ENCODE results near the gene SPTB. TPM values are rescaled to one million over a fixed set of nuclear protein-coding genes. Genes with fewer than 3 reads are reported as not detected.

SPTB gene
- total and polyA plus RNA-seq, 9 donors = 0.28 to 1.4 (median 0.68) TPM

DNA sequence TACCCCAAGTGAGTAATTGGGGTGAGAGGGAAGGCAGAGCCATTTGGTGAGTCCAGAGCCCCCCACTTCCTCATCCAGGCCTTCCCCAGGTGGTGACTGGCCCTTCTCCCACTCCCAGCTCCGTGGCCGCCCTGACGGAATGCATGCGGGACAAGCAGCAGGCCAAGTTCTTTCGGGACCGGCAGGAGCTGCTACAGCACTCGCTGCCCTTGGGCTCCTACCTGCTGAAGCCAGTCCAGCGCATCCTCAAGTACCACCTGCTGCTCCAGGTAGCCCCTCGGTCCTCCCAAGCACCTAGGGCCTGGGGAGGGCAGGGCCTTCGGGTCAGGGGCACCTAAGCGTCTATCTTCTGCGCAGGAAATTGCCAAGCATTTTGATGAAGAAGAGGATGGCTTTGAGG is 149.0 kb downstream of the SPTB start:
- 88 to 95% (median 89%) methylated on average over 12 of the region's 12 CpGs for WGBS, 3 donors
- H3K9me3 ChIP-seq = no peaks in the 10 kb centered on the region
- no peak overlapping the region for H3K4me3 ChIP-seq
- no peak overlapping the region for H3K27ac ChIP-seq
- no peaks in the 10 kb centered on the region for H3K27me3 ChIP-seq
- no peak for TF ChIP-seq EP300 (IDR thresholded peaks at IDR 0.05)
- no peak for TF ChIP-seq POLR2A (IDR thresholded peaks at IDR 0.05)
- TF ChIP-seq, protein P1, sequence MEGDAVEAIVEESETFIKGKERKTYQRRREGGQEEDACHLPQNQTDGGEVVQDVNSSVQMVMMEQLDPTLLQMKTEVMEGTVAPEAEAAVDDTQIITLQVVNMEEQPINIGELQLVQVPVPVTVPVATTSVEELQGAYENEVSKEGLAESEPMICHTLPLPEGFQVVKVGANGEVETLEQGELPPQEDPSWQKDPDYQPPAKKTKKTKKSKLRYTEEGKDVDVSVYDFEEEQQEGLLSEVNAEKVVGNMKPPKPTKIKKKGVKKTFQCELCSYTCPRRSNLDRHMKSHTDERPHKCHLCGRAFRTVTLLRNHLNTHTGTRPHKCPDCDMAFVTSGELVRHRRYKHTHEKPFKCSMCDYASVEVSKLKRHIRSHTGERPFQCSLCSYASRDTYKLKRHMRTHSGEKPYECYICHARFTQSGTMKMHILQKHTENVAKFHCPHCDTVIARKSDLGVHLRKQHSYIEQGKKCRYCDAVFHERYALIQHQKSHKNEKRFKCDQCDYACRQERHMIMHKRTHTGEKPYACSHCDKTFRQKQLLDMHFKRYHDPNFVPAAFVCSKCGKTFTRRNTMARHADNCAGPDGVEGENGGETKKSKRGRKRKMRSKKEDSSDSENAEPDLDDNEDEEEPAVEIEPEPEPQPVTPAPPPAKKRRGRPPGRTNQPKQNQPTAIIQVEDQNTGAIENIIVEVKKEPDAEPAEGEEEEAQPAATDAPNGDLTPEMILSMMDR (IDR thresholded peaks at IDR 0.05) = no peak
- H3K36me3 ChIP-seq = peaks cover 2% of the 10 kb centered on the region
- intact Hi-C loops (cut with DNase I) = no loop called here
- H3K4me1 ChIP-seq (ENCODE audit: insufficient read depth) = no peaks in the 10 kb centered on the region
- DNase-seq = peak in 2 of 5 donors; percentile 19 to 28

DNA sequence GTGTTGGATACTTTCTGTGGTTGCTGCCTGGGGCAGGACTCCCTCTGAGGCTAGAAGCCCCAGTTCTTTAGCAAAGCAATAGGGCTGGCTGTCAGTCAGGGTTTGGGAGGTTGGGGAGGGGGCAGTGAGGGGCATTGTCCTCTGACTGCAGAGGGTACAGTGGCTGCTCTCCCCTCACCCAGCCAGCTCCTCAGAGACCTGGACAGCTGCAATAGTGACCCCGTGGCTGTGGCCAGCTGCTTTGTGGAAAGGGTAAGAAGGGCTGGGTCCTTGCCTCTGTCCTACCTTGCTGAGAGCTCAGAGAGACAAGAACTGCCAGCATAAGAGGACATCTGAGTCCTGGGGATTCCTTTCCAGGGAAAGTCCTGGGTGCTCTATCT is 149.7 kb downstream of the SPTB start:
- peak in 2 of 5 donors; percentile 13 to 16 for DNase-seq
- 74 to 100% (median 89%) methylated on average over 1 of the region's 1 CpG for WGBS, 3 donors
- Histone ChIP-seq H3K27me3 (no peaks in the 10 kb centered on the region), H3K9me3 (no peaks in the 10 kb centered on the region), H3K4me1 (ENCODE audit: insufficient read depth) (peaks cover 2% of the 10 kb centered on the region), H3K4me3 (no peak overlapping the region), H3K27ac (no peak overlapping the region), H3K36me3 (peaks cover 2% of the 10 kb centered on the region)
- TF ChIP-seq EP300 (IDR thresholded peaks at IDR 0.05) = no peak
- TF ChIP-seq POLR2A (IDR thresholded peaks at IDR 0.05) = no peak
- TF ChIP-seq, protein P1 (IDR thresholded peaks at IDR 0.05) = no peak
- intact Hi-C loops (cut with DNase I) = no loop called here

DNA sequence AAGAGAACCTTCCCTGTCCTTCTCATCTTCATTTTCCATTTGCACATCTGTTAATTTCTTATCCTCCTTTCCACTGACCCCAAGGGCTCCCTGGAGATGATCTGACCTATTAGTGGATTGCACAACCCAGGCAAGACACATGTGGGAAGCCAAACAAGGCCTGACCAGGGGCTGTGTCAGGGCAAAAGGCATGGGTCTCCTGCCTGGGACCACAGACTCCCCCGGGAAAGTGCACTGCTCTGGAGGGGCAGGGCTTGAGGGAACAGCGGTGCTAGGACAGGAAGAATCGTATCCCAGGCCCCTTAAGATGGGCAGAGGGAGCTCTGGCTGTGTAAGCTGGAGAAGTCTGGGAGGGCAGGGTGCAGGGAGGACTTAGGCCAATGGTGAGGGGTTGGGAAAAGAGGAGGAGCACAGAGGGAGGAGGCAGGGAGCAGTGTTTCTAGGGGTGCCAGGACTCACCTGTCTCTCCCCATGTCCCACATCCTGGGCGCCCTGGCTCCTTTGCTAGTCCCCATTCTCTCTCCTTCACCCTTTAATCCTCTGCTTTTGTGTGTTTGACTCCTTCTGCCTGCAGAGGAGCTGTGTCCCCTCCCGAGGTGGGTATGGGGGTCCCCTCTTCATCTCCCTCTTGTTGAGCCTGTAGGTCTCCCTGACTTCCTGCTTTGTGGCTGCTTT is 150.2 kb downstream of the SPTB start:
- TF ChIP-seq EP300 (IDR thresholded peaks at IDR 0.05) (no peak), POLR2A (IDR thresholded peaks at IDR 0.05) (no peak)
- TF ChIP-seq, protein P1 (IDR thresholded peaks at IDR 0.05) = no peak
- Histone ChIP-seq H3K36me3 (peaks cover 2% of the 10 kb centered on the region), H3K4me3 (no peak overlapping the region), H3K27ac (no peak overlapping the region), H3K4me1 (ENCODE audit: insufficient read depth) (peaks cover 2% of the 10 kb centered on the region), H3K27me3 (no peaks in the 10 kb centered on the region), H3K9me3 (no peaks in the 10 kb centered on the region)
- DNase-seq = peak in 2 of 5 donors; percentile 9 to 27
- intact Hi-C loops (cut with DNase I) = no loop called here
- WGBS, 3 donors = 72 to 76% (median 75%) methylated on average over 5 of the region's 5 CpGs

DNA sequence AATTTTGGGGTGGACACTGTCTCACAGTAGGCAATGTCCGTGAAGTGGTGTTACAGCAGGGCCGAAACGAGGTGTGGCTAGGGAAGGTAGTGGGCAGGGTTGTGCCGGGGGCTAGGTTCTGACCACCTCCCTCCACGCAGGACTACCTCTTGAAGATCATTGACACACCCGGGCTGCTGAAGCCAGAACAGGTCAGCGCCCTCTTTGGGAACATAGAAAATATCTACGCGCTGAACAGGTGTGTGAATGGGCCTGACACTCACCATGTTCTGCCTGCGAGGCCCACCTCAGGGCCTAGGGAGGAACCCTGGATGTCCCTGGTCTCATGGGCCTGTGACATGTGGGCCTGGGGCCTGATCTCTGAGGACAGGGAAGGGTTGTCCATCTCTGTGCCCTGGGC is 150.9 kb downstream of the SPTB start:
- no peaks in the 10 kb centered on the region for H3K9me3 ChIP-seq
- no peaks in the 10 kb centered on the region for H3K27me3 ChIP-seq
- H3K27ac ChIP-seq = no peak overlapping the region
- DNase-seq = peak in 2 of 5 donors; percentile 10 to 13
- 93 to 95% (median 95%) methylated on average over 10 of the region's 10 CpGs for whole genome bisulfite sequencing, 3 donors
- no peak overlapping the region for H3K4me3 ChIP-seq
- TF ChIP-seq, protein P1 (IDR thresholded peaks at IDR 0.05) = no peak
- TF ChIP-seq EP300 (IDR thresholded peaks at IDR 0.05) (no peak), POLR2A (IDR thresholded peaks at IDR 0.05) (no peak)
- H3K4me1 ChIP-seq (ENCODE audit: insufficient read depth) = peaks cover 2% of the 10 kb centered on the region
- peaks cover 2% of the 10 kb centered on the region for H3K36me3 ChIP-seq
- intact Hi-C loops (cut with DNase I) = no loop called here
